Measurements from ENCODE around the gene STX18. TPM values are rescaled to one million over a fixed set of nuclear protein-coding genes. Genes with fewer than 3 reads are reported as not detected.
A peak's percentile ranks its signal among the peaks of the same experiment; 100 is the strongest.

Gene STX18
- total and polyA plus RNA-seq, 2 of the 13 experiments (the other 11 are each of a cell fraction or from before 2014, with no cell fraction given), result 23.9 to 37.1 TPM

DNA sequence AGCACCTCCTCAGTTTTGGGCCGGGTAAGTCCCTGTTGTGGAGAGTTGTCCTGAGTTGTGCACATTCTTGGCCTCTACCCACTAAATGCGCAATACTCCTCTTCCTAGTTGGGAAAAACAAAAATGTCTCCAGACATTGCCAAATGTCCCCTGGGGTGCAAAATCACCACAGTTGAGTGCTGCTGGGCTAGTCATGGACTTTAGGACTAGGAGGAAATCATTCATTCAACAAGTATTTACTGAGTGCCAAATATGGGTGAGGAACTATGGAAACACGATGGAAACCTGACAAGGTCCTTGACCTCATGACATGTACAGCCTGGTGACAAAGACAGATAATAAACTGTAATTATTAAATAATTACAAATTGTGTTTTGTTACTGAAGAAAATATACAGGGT is 71.6 kb downstream of the STX18 start (continued):
- peak in 1 of 2 experiments; percentile 45; a peak in 1 of 4 replicates for TF ChIP-seq NR2F1 (CRISPR knock-in tag; IDR thresholded peaks at IDR 0.05)
- TF ChIP-seq STAG1 (CRISPR knock-in tag; IDR thresholded peaks at IDR 0.05), result no peak
- TF ChIP-seq, protein P1, sequence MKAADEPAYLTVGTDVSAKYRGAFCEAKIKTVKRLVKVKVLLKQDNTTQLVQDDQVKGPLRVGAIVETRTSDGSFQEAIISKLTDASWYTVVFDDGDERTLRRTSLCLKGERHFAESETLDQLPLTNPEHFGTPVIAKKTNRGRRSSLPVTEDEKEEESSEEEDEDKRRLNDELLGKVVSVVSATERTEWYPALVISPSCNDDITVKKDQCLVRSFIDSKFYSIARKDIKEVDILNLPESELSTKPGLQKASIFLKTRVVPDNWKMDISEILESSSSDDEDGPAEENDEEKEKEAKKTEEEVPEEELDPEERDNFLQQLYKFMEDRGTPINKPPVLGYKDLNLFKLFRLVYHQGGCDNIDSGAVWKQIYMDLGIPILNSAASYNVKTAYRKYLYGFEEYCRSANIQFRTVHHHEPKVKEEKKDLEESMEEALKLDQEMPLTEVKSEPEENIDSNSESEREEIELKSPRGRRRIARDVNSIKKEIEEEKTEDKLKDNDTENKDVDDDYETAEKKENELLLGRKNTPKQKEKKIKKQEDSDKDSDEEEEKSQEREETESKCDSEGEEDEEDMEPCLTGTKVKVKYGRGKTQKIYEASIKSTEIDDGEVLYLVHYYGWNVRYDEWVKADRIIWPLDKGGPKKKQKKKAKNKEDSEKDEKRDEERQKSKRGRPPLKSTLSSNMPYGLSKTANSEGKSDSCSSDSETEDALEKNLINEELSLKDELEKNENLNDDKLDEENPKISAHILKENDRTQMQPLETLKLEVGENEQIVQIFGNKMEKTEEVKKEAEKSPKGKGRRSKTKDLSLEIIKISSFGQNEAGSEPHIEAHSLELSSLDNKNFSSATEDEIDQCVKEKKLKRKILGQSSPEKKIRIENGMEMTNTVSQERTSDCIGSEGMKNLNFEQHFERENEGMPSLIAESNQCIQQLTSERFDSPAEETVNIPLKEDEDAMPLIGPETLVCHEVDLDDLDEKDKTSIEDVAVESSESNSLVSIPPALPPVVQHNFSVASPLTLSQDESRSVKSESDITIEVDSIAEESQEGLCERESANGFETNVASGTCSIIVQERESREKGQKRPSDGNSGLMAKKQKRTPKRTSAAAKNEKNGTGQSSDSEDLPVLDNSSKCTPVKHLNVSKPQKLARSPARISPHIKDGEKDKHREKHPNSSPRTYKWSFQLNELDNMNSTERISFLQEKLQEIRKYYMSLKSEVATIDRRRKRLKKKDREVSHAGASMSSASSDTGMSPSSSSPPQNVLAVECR (CRISPR knock-in tag; IDR thresholded peaks at IDR 0.05; ENCODE audit: borderline replicate concordance), result no peak
- no peak for TF ChIP-seq TBP (CRISPR knock-in tag; IDR thresholded peaks at IDR 0.05)
- peak; percentile 99 for TF ChIP-seq ZNF205 (CRISPR knock-in tag; IDR thresholded peaks at IDR 0.05)
- TF ChIP-seq SMC3 (IDR thresholded peaks at IDR 0.05; ENCODE audit: low read length), result no peak
- no peak for TF ChIP-seq ADNP (CRISPR knock-in tag; IDR thresholded peaks at IDR 0.05)
- TF ChIP-seq ZNF776 (CRISPR knock-in tag; IDR thresholded peaks at IDR 0.05), result no peak
- no peak for TF ChIP-seq PHB2 (IDR thresholded peaks at IDR 0.05; ENCODE audit: partially characterized antibody)
- no peak for TF ChIP-seq ZNF589 (CRISPR knock-in tag; conservative IDR thresholded peaks at IDR 0.05)
- TF ChIP-seq FOXJ3 (CRISPR knock-in tag; IDR thresholded peaks at IDR 0.05; ENCODE audit: borderline replicate concordance), result no peak
- TF ChIP-seq, protein P2, sequence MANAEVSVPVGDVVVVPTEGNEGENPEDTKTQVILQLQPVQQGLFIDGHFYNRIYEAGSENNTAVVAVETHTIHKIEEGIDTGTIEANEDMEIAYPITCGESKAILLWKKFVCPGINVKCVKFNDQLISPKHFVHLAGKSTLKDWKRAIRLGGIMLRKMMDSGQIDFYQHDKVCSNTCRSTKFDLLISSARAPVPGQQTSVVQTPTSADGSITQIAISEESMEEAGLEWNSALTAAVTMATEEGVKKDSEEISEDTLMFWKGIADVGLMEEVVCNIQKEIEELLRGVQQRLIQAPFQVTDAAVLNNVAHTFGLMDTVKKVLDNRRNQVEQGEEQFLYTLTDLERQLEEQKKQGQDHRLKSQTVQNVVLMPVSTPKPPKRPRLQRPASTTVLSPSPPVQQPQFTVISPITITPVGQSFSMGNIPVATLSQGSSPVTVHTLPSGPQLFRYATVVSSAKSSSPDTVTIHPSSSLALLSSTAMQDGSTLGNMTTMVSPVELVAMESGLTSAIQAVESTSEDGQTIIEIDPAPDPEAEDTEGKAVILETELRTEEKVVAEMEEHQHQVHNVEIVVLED (CRISPR knock-in tag; IDR thresholded peaks at IDR 0.05; ENCODE audit: borderline replicate concordance), result no peak
- TF ChIP-seq ARNTL (CRISPR knock-in tag; IDR thresholded peaks at IDR 0.05), result no peak
- TF ChIP-seq JUNB (CRISPR knock-in tag; IDR thresholded peaks at IDR 0.05; ENCODE audit: borderline replicate concordance), result no peak
- no peak for TF ChIP-seq MBD4 (IDR thresholded peaks at IDR 0.05; ENCODE audit: borderline replicate concordance, low read length)
- no peak for TF ChIP-seq ZNF674 (CRISPR knock-in tag; IDR thresholded peaks at IDR 0.05; ENCODE audit: low read depth)
- no peak for TF ChIP-seq MEF2D (CRISPR knock-in tag; IDR thresholded peaks at IDR 0.05)
- TF ChIP-seq PAX8 (CRISPR knock-in tag; IDR thresholded peaks at IDR 0.05; ENCODE audit: borderline replicate concordance), result no peak
- TF ChIP-seq ETV6 (CRISPR knock-in tag; conservative IDR thresholded peaks at IDR 0.05), result no peak
- 0 out of 2 replicates have a peak, but pooled peaks have one; percentile 38 for TF ChIP-seq HNF4A (CRISPR knock-in tag; IDR thresholded peaks at IDR 0.05)
- TF ChIP-seq, protein P3, sequence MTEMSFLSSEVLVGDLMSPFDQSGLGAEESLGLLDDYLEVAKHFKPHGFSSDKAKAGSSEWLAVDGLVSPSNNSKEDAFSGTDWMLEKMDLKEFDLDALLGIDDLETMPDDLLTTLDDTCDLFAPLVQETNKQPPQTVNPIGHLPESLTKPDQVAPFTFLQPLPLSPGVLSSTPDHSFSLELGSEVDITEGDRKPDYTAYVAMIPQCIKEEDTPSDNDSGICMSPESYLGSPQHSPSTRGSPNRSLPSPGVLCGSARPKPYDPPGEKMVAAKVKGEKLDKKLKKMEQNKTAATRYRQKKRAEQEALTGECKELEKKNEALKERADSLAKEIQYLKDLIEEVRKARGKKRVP (CRISPR knock-in tag; IDR thresholded peaks at IDR 0.05), result no peak
- no peak for TF ChIP-seq ZNF709 (CRISPR knock-in tag; IDR thresholded peaks at IDR 0.05)
- TF ChIP-seq HES4 (CRISPR knock-in tag; IDR thresholded peaks at IDR 0.05; ENCODE audit: borderline replicate concordance), result no peak
- no peak for TF ChIP-seq SOX13 (IDR thresholded peaks at IDR 0.05)
- TF ChIP-seq SOX13 (CRISPR knock-in tag; conservative IDR thresholded peaks at IDR 0.05 in 1 of 2, IDR thresholded peaks at IDR 0.05 in 1 of 2), result no peak
- TF ChIP-seq ZNF44 (CRISPR knock-in tag; IDR thresholded peaks at IDR 0.05), result no peak
- no peak for TF ChIP-seq SIN3B (IDR thresholded peaks at IDR 0.05; ENCODE audit: low read length)

Data from HepG2 (cell line).